PFSK-1 (cell line): ENCODE data around the gene BABAM2.

ENCODE experiments used
- POLR2AphosphoS5 ChIP-seq: IDR thresholded peaks from 2 replicates; pipeline ENCODE4 v1.6.1; 2012; ENCODE audit warnings: low read depth, mild to moderate bottlenecking, control low read depth, low read length, moderate library complexity
- TAF1 ChIP-seq: IDR thresholded peaks from 2 replicates; pipeline ENCODE4 v1.6.1; 2012; ENCODE audit warnings: low read length, control low read depth, borderline replicate concordance; ENCODE audit not compliant: insufficient read depth
- TF ChIP-seq, protein P1 (sequence below), 2 experiments: IDR thresholded peaks; 2 replicates each; pipeline versions ENCODE4 v1.6.1 to v1.8.0; 2011 to 2012; ENCODE audit warnings: low read depth in 2 of 2, low read length in 2 of 2, control low read depth in 1 of 2, inconsistent platforms in 1 of 2, mild to moderate bottlenecking in 1 of 2, moderate library complexity in 1 of 2; ENCODE audit not compliant: insufficient read depth in 1 of 2

GRCh38 chr2:28294451-28294850 is 403.9 kb downstream of the BABAM2 start:
- TF ChIP-seq TAF1 (no peak), POLR2AphosphoS5 (no peak)
- TF ChIP-seq, protein P1, sequence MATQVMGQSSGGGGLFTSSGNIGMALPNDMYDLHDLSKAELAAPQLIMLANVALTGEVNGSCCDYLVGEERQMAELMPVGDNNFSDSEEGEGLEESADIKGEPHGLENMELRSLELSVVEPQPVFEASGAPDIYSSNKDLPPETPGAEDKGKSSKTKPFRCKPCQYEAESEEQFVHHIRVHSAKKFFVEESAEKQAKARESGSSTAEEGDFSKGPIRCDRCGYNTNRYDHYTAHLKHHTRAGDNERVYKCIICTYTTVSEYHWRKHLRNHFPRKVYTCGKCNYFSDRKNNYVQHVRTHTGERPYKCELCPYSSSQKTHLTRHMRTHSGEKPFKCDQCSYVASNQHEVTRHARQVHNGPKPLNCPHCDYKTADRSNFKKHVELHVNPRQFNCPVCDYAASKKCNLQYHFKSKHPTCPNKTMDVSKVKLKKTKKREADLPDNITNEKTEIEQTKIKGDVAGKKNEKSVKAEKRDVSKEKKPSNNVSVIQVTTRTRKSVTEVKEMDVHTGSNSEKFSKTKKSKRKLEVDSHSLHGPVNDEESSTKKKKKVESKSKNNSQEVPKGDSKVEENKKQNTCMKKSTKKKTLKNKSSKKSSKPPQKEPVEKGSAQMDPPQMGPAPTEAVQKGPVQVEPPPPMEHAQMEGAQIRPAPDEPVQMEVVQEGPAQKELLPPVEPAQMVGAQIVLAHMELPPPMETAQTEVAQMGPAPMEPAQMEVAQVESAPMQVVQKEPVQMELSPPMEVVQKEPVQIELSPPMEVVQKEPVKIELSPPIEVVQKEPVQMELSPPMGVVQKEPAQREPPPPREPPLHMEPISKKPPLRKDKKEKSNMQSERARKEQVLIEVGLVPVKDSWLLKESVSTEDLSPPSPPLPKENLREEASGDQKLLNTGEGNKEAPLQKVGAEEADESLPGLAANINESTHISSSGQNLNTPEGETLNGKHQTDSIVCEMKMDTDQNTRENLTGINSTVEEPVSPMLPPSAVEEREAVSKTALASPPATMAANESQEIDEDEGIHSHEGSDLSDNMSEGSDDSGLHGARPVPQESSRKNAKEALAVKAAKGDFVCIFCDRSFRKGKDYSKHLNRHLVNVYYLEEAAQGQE (IDR thresholded peaks at IDR 0.05; ENCODE audit: insufficient read depth in 1 of 2, low read depth in 2 of 2, low read length in 2 of 2) = no peak
